Inflammatory macrophage treated with lipopolysaccharide for 1 hour (primary cell): ENCODE results near the gene FOXS1.
"Not testable (repeated sequence)": the region's sequence is repeated elsewhere in the genome, so short reads cannot be mapped to it uniquely, and the experiment has no call there.

Source experiments
- DNase-seq, 2 donors: peaks; one replicate each; pipeline ENCODE4 v3.0.0-alpha.2; 2020 to 2022

Gene FOXS1

GRCh38 chr20:31820228-31820627, 25.2 kb downstream of the FOXS1 start:
- DNase-seq: no peak

GRCh38 chr20:31819083-31819784, 26.2 kb downstream of the FOXS1 start, which contains the start of gene MYLK2:
TSS of gene MYLK2 (plus strand) at chr20:31819356. CDS start at chr20:31819581, 225 bp downstream.
- no peak for DNase-seq

- DNase-seq: no peak
Observed at GRCh38 chr20:31818376-31818908, 27.0 kb downstream of the FOXS1 start.

- no peak for DNase-seq
Observed at GRCh38 chr20:31817461-31817860, 27.9 kb downstream of the FOXS1 start.

GRCh38 chr20:31816221-31816620, 29.2 kb downstream of the FOXS1 start:
- no peak for DNase-seq

- DNase-seq: no peak
Observed at GRCh38 chr20:31815408-31816188, 29.8 kb downstream of the FOXS1 start.

- not testable (repeated sequence) for DNase-seq
Observed at GRCh38 chr20:31814142-31814541, 31.3 kb downstream of the FOXS1 start.

- DNase-seq: no peak
Observed at GRCh38 chr20:31813611-31814010, 31.8 kb downstream of the FOXS1 start.

- DNase-seq: no peak
Observed at GRCh38 chr20:31811796-31812728, 33.3 kb downstream of the FOXS1 start.

- DNase-seq: no peak
Observed at GRCh38 chr20:31811198-31811597, 34.2 kb downstream of the FOXS1 start.

- no peak for DNase-seq
Observed at GRCh38 chr20:31809661-31810060, 35.7 kb downstream of the FOXS1 start.

- DNase-seq: no peak
Observed at GRCh38 chr20:31808481-31808880, 36.9 kb downstream of the FOXS1 start.

GRCh38 chr20:31806564-31807355, 38.6 kb downstream of the FOXS1 start:
- peak; percentile 24 to 27 for DNase-seq

GRCh38 chr20:31803552-31804291, 41.7 kb downstream of the FOXS1 start:
- DNase-seq: no peak

- DNase-seq: no peak
Observed at GRCh38 chr20:31801508-31801907, 43.9 kb downstream of the FOXS1 start.

GRCh38 chr20:31797364-31797763, 48.0 kb downstream of the FOXS1 start:
- no peak for DNase-seq
